A673 (cell line): ENCODE results near the gene TOMM70.

Experiments used
- CTCF ChIP-seq: fragments of 300-800, 200-600 bp; sonication (generic); conservative IDR thresholded peaks from 2 replicates; pipeline ENCODE4 v1.5.1; 2017; ENCODE audit warnings: low read depth, mild to moderate bottlenecking, antibody characterized with exemption, low read length, moderate library complexity, mixed read lengths
- EZH2 ChIP-seq: fragments of 200-600 bp; sonication (generic); IDR thresholded peaks from 2 replicates; pipeline ENCODE4 v1.6.1; 2017; ENCODE audit warnings: borderline replicate concordance, low read depth, mild to moderate bottlenecking, mixed read lengths, antibody characterized with exemption, low read length; ENCODE audit not compliant: poor library complexity, severe bottlenecking

- TF ChIP-seq CTCF: no peak
- no peak for TF ChIP-seq EZH2
These were observed 24.4 kb upstream of the TOMM70 start for GRCh38 chr3:100425316-100425715.
